ENCODE measurements around the gene TNFRSF21. TPM values are rescaled to one million over a fixed set of nuclear protein-coding genes. Genes with fewer than 3 reads are reported as not detected.

TNFRSF21 gene
- polyA plus RNA-seq, 3 donors = 0.43 to 0.86 (median 0.58) TPM

- H3K9me3 Mint-ChIP-seq = peaks cover 0 to 8% (median 6%) of the 10 kb centered on the region in 7 donors
- no peak overlapping the region for H3K9ac ChIP-seq (ENCODE audit: insufficient read depth, low read length, poor library complexity, severe bottlenecking)
Observed at GRCh38 chr6:47308198-47308517, 1.5 kb downstream of the TNFRSF21 start.

GRCh38 chr6:47307362-47308197, 2.1 kb downstream of the TNFRSF21 start:
- no peaks in the 10 kb centered on the region for H3K36me3 ChIP-seq (replicated peaks in 1 of 2; ENCODE audit: control insufficient read depth in 1 of 2, insufficient read depth in 2 of 2, low read length in 2 of 2)
- H2AFZ ChIP-seq (ENCODE audit: insufficient read depth, low read depth, low read length, poor library complexity, severe bottlenecking) = no peak overlapping the region
- H4K20me1 ChIP-seq (ENCODE audit: insufficient read depth, low read length) = no peaks in the 10 kb centered on the region
- intact Hi-C loops (cut with micrococcal nuclease) = loop anchor here (2.0 to 10.0 kb wide), 3 partner anchors 60 to 453 kb away; no protein-coding TSS in a partner anchor
- no peak overlapping the region for H3K4me2 ChIP-seq (replicated peaks; ENCODE audit: extremely low read depth, low read length, poor library complexity, severe bottlenecking)
- Mint-ChIP-seq H3K27ac (no peak overlapping the region), H3K36me3 (peaks cover 0 to 9% of the 10 kb centered on the region in 2 donors), H3K27me3 (ENCODE audit: low read depth in 3 of 3) (peaks cover 24 to 40% (median 29%) of the 10 kb centered on the region in 3 donors), H3K4me1 (peaks cover 11% of the 10 kb centered on the region), H3K4me3 (peak overlapping the region; percentile 79 to 80), H3K9me3 (peaks cover 0 to 8% (median 5%) of the 10 kb centered on the region in 7 donors)
- peaks cover 22 to 27% of the 10 kb centered on the region in 2 donors for H3K27me3 ChIP-seq (ENCODE audit: control insufficient read depth in 2 of 2, insufficient read depth in 2 of 2, low read length in 2 of 2)
- no peaks in the 10 kb centered on the region for H3K9me3 ChIP-seq (replicated peaks in 1 of 2; ENCODE audit: control insufficient read depth in 1 of 2, insufficient read depth in 1 of 2, low read length in 2 of 2)
- no peak for DNase-seq
- no peaks in the 10 kb centered on the region for H3K79me2 ChIP-seq (ENCODE audit: insufficient read depth, low read length)
- H3K4me1 ChIP-seq (ENCODE audit: control insufficient read depth in 1 of 2, insufficient read depth in 2 of 2, low read length in 2 of 2) = peaks cover 10 to 14% of the 10 kb centered on the region in 2 donors
- TF ChIP-seq CTCF (IDR thresholded peaks at IDR 0.05) = no peak
- H3K9ac ChIP-seq (ENCODE audit: insufficient read depth, low read length, poor library complexity, severe bottlenecking) = no peak overlapping the region
- H3K27ac ChIP-seq (ENCODE audit: low read depth in 1 of 2, low read length in 2 of 2) = no peak overlapping the region
- no peak overlapping the region for H3K4me3 ChIP-seq (replicated peaks in 1 of 3; ENCODE audit: low read depth in 2 of 3, low read length in 3 of 3)
- 95% methylated on average over 5 of the region's 7 CpGs for WGBS (ENCODE audit: insufficient coverage)

More at GRCh38 chr6:47308198-47308517, 1.5 kb downstream of the TNFRSF21 start:
- Histone ChIP-seq H3K4me2 (replicated peaks; ENCODE audit: extremely low read depth, low read length, poor library complexity, severe bottlenecking) (peak overlapping the region; percentile 79), H2AFZ (ENCODE audit: insufficient read depth, low read depth, low read length, poor library complexity, severe bottlenecking) (peak overlapping the region; percentile 92), H3K4me1 (ENCODE audit: control insufficient read depth in 1 of 2, insufficient read depth in 2 of 2, low read length in 2 of 2) (peaks cover 10 to 14% of the 10 kb centered on the region in 2 donors), H4K20me1 (ENCODE audit: insufficient read depth, low read length) (no peaks in the 10 kb centered on the region), H3K79me2 (ENCODE audit: insufficient read depth, low read length) (no peaks in the 10 kb centered on the region), H3K36me3 (replicated peaks in 1 of 2; ENCODE audit: control insufficient read depth in 1 of 2, insufficient read depth in 2 of 2, low read length in 2 of 2) (no peaks in the 10 kb centered on the region), H3K27me3 (ENCODE audit: control insufficient read depth in 2 of 2, insufficient read depth in 2 of 2, low read length in 2 of 2) (peaks cover 22 to 27% of the 10 kb centered on the region in 2 donors), H3K4me3 (replicated peaks in 1 of 3; ENCODE audit: low read depth in 2 of 3, low read length in 3 of 3) (peak overlapping the region in 1 of 3 experiments; percentile 79), H3K9me3 (replicated peaks in 1 of 2; ENCODE audit: control insufficient read depth in 1 of 2, insufficient read depth in 1 of 2, low read length in 2 of 2) (no peaks in the 10 kb centered on the region), H3K27ac (ENCODE audit: low read depth in 1 of 2, low read length in 2 of 2) (no peak overlapping the region)
- H3K4me1 Mint-ChIP-seq = peaks cover 11% of the 10 kb centered on the region
- H3K27ac Mint-ChIP-seq = peak overlapping the region in 1 of 7 donors; percentile 19
- H3K4me3 Mint-ChIP-seq = peak overlapping the region; percentile 79 to 80
- no peak for TF ChIP-seq CTCF (IDR thresholded peaks at IDR 0.05)
- intact Hi-C loops (cut with micrococcal nuclease) = loop anchor here (2.0 to 10.0 kb wide), 3 partner anchors 61 to 453 kb away; no protein-coding TSS in a partner anchor
- peaks cover 24 to 38% (median 29%) of the 10 kb centered on the region in 3 donors for H3K27me3 Mint-ChIP-seq (ENCODE audit: low read depth in 3 of 3)
- peaks cover 0 to 9% of the 10 kb centered on the region in 2 donors for H3K36me3 Mint-ChIP-seq
- WGBS (ENCODE audit: insufficient coverage) = no CpG with 5 or more reads among the region's 3 CpGs
- no peak for DNase-seq
